ENCODE measurements around the gene TAF4.
"Not testable (repeated sequence)": the region's sequence is repeated elsewhere in the genome, so short reads cannot be mapped to it uniquely, and the experiment has no call there.

The TAF4 gene

DNA sequence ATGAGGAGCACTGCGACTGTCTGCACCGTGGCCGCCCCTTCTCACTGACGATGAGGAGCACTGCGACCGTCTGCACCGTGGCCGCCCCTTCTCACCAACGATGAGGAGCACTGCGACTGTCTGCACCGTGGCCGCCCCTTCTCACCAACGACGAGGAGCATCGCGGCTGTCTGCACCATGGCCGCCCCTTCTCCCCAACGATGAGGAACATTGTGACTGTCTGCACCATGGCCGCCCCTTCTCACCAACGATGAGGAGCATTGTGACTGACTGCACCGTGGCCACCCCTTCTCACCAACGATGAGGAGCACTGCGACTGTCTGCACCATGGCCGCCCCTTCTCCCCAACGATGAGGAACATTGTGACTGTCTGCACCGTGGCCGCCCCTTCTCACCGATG, 117.6 kb downstream of the TAF4 start:
- not testable (repeated sequence) for DNase-seq (ENCODE audit: low read depth)

GRCh38 chr20:61945495-61945894, 120.2 kb downstream of the TAF4 start:
- DNase-seq (ENCODE audit: low read depth), result not testable (repeated sequence)

DNA sequence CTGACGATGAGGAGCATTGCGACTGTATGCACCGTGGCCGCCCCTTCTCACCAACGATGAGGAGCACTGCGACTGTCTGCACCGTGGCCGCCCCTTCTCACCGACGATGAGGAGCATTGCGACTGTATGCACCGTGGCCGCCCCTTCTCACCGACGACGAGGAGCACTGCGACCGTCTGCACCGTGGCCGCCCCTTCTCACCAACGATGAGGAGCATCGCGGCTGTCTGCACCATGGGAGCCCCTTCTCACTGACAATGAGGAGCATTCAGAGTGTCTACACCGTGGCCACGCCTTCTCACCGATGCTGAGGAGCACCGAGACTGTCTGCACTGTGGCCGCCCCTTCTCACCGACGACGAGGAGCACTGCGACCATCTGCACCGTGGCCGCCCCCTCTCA, 120.7 kb downstream of the TAF4 start:
- not testable (repeated sequence) for DNase-seq (ENCODE audit: low read depth)

GRCh38 chr20:61942526-61942925, 123.2 kb downstream of the TAF4 start:
- no peak for DNase-seq (ENCODE audit: low read depth)

DNA sequence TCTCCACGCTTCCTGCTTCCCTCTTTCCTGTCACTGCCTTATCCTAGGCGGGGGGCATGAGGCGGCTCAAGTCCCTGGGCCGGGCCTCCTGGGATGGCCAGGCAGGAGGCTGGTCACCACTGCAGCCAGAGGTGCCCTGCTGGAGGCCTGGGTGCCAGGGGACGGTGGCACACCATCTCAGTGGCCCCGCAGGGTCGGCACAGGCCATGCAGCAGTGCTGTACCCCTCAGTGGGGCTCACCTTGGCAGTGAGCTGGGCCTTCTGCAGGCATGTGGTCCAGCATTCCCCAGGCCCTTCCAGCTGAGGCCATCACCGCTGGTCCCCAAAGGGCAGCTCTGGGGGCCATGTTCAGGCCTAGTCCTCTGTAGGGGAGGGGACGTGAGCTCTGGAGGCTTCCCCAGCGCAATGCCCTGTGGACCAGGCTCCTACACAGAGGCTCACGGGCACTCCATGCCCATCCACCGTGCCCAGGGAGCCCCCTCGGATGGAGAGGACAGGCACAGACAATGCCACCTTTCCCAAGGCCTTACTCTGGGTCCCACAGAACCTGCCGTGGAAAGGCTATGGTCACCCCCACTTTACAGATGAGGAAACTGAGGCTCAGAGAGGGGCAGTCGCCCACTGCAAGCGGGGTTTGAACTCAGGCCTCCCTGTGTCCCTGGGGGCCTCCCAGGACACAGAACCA, 123.8 kb downstream of the TAF4 start:
- no peak for DNase-seq (ENCODE audit: low read depth)

DNA sequence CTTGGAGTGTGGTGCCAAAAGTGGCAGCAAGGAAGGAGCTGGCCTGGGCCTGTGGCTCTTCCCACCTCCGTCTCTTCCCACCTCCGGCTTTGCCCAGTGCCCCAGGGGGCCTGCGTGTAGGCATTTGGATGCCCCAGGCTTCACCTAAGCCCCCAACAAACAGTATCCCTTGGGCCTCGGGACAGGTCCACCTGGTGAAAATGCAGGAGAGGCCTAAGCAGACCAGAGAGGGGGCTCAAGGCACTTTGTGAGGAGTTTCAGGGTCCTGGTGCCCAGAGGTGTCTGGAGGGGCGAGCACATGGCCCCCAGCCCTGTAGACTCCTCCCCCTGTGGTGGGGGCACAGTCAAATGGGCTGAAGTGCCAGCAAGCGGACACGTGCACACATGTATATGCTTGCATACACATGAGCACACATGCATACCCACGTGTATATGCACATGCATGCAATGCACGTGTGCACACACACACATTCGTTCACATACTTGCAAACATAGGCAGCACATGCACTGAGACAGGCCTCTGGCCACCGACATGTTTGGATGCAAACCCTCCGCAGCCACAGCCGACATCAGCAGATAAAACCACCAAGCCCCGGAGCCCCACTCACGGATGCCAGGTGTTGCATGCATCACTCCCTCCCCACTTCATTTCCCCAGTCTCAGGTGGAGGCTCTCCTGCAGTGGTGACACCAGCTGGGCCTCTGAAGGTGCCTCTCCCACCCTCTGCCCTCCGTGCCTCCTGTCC, 124.5 kb downstream of the TAF4 start:
- no peak for DNase-seq (ENCODE audit: low read depth)

GRCh38 chr20:61940491-61940890, 125.2 kb downstream of the TAF4 start:
- no peak for DNase-seq (ENCODE audit: low read depth)

- no peak for DNase-seq (ENCODE audit: low read depth)
Measured at GRCh38 chr20:61939691-61940360, 125.9 kb downstream of the TAF4 start.

- DNase-seq (ENCODE audit: low read depth), result no peak
Measured at GRCh38 chr20:61938839-61939690, 126.6 kb downstream of the TAF4 start.

- DNase-seq (ENCODE audit: low read depth), result no peak
Measured at GRCh38 chr20:61937963-61938838, 127.5 kb downstream of the TAF4 start.

DNA sequence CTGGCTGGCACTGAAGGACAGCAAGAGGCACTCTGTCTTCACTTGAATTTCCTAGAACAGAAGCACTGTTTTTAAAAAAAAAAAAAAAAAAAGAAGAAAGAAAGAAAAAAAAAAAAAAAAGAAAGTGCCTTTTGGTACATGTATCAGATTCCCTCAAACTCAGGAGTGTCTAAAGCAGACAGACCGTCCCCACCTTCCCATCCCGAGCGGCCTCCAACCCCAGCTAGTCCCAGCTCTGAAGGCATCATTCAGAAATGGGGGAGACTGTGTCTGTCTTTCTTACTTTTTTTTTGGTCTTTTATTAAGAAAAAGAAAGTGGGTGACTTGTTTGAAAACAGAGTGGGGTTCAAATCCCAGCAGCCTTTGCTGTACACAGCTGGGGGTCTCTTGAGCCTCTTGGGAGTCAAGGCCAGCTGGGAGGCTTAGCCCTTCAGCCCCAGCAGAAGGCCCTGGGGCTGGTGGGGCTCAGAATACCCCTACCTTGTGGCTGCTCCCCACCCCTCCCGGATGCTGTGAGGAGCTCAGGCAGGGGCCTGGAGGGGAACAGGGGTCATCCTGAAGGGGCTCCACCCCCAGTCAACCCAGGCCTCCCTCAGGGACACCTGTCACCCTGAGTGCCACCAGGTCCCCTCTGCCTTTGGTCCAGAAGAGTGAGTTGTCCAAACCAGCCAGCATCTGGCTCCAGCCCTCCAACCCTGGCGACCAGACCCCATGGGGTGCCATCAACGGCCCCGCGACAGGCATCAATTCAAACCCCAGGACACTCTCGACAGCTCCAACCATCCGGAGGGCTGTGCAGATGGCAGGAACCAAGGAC, 128.3 kb downstream of the TAF4 start:
- DNase-seq (ENCODE audit: low read depth), result no peak

- DNase-seq (ENCODE audit: low read depth), result no peak
Measured at GRCh38 chr20:61936701-61937131, 129.0 kb downstream of the TAF4 start.

DNA sequence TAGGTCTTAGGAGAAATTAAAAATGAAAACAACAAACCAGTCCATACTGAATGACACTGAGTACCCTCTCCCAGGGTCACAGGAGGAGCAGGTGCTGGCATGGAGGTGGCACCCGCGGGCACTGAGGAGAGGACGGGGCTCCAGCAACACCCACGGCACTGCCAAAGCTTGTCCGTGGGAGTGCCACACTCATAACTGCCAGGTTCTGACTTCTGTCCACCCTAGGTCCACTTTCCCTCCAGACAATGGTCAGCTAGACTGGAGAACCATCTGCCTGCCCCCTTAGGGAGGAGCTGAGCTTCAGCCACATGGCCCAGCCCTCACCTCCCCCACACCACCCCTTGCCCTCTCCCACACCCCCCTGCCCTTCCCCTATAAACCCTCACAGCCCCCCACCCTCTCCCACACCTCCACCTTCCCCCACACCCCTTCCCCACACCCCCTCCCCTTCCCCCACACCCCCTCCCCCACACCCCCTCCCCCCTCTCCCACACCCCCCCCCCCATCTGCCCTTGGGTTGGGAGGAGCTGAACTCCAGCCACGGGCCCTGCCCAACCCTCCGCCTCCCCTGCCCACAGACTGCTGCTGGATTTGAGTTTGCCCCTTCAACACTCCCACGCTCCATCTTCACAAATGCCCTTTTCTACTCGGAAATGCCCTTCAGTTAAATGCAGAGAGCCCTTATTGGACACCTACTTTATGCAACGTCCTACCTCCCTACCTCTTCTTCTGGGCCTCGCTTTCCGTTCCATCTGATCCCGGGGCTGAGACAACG, 129.6 kb downstream of the TAF4 start:
- DNase-seq (ENCODE audit: low read depth), result no peak

DNA sequence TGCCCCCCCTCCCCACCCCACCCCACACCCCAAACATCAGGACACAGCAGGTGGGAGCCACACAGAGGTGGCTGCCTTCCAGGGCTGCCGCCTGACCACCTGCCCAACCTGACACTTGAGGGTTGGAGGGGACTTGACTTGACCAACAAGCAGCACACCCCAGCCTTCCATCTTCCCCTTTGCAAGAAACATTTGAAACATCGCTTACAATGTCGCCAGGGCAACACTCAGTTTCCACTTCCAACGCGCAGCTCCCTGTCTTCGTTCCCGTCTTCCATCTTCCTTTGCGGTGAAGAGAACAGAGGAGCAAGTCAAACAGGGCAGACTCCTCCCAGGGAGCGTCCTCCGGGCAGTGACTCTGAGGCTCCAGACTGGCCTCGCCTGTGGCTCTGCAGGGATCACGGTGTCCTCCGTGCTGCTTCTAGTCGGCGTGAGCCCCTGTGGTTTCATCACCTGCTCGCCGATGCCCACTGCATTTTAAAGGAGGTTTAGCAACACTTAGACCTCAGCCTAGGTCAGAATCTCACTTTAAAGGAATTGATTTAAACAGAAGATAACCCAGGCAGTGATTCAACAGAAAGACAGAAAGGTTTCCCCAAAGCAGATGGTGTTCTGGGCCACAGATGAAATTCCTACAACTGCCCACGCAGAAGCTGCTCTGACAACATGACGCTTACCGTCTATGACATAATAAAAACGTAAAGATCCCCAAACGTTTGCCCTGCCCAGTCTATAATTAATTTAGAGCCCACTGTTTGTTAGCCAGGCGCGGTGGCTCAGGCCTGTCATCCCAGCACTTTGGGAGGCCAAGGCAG, 130.8 kb downstream of the TAF4 start:
- DNase-seq (ENCODE audit: low read depth), result peak; percentile 13

DNA sequence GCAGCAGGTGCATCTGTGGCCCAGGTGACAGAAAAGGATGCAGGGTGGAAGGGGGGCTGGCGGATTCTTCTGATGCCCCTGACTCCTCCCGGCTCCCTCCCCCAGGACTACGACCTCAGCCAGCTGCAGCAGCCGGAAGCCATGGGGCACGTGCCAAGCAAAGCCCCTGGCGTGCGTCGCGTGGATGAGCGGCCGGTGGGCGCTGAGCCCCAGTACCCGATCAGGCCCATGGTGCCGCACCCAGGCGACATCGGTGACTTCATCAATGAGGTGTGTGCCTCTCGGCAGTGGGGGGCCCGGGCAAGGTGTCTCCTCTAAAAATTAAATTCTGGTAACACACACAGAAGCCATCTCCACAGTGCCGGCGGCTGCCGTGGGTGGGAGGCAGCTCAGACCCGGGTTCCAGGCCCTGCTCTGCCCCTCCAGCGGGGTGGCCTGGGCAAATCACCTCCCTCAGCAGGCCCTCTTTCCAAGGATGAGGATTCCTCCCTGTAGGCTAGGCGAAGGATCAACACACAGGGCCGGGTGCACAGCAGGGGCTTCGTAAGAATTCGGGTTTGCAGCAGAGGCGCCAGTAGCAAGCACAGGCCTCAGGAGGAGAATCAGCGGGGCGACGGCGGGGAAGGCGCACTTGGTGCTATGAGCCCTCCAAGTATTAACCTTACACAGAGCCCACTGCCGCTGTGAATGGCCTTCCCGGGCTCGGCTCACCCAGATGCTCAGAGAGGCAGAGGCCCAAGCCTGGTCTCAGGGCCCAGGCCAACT, 131.5 kb downstream of the TAF4 start:
- no peak for DNase-seq (ENCODE audit: low read depth)

DNA sequence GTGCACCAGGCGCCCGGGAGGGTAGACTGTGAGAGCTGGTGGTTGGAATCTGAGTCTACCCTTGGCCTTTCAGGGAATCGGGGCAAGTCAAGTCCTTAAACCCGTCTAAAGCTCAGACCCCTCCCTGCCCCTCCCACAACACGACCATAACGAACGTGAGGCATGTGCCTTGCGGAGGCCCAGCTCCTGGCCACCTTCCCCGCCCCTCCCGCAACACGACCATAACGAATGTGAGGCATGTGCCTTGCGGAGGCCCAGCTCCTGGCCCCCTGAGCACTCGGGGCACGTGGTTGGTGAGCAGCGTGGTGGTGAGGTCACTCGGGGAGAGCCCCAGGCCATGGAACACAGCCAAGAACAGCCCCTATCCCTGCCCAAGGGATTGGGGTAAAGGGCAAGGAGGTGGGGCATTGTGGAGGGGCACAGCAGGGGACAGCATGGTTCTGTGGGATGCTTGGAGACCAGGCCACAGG, 132.2 kb downstream of the TAF4 start:
- DNase-seq (ENCODE audit: low read depth), result no peak

GRCh38 chr20:61932711-61933480, 132.8 kb downstream of the TAF4 start:
- DNase-seq (ENCODE audit: low read depth), result no peak

Data from non-pigmented ciliary epithelial cell (primary cell).